K562 (cell line): ENCODE data around the gene CAB39. TPM values are rescaled to one million over a fixed set of nuclear protein-coding genes. Genes with fewer than 3 reads are reported as not detected.

ENCODE experiments used
- ATAC-seq: fragments of 200-7000 bp; cut with Tn5 transposase; 3 replicates; pipeline ENCODE4 v1.9.1; 2020; ENCODE audit warnings: moderate library complexity
- BruUV-seq: library from RNA; stranded (reverse); fragments of 400-500 nt; replicated peaks from 2 replicates; lab custom pipeline; 2021; lab: Mats Ljungman, UMichigan
- CTCF ChIA-PET: fragments of 300-600 bp; formaldehyde crosslinking; extraction: SDS; loops from one replicate; lab custom pipeline; 2021; ENCODE audit warnings: low intra/inter-chr PET ratio; lab: Yijun Ruan, JAX
- POLR2A ChIA-PET: fragments of 300-600, 350-650 bp; sonication (Branson Sonifier 250); formaldehyde crosslinking; extraction: SDS; loops from one replicate; lab custom pipeline; 2021; ENCODE audit warnings: antibody characterized with exemption, inconsistent platforms; lab: Yijun Ruan, JAX
- DNase-seq, 4 experiments: peaks; one replicate each; pipeline versions ENCODE4 v3.0.0 to v3.0.0-alpha.2; 2011 to 2018; ENCODE audit warnings: low spot score in 3 of 4, mixed read lengths in 3 of 4; ENCODE audit errors: extremely low read depth in 1 of 4
- FAIRE-seq: peaks from 2 replicates; lab custom pipeline; 2011; peaks lifted over from hg19 to GRCh38; lab: Jason Lieb, UNC
- H2AFZ ChIP-seq: 2 replicates; pipeline ENCODE4 v1.6.0; 2011; ENCODE audit warnings: low read depth, low read length, control low read depth, inconsistent platforms
- H3K27ac ChIP-seq: fragments of 200-600 bp; 3 replicates; pipeline ENCODE4 v1.8.0; 2011; ENCODE audit warnings: low read depth, mild to moderate bottlenecking, control low read depth, inconsistent platforms, low read length, moderate library complexity, mixed read lengths; ENCODE audit errors: extremely low read depth
- H3K27me3 ChIP-seq, 2 experiments: fragments of 300-600 bp in 1 of 2; 2 replicates in 1 of 2; 3 replicates in 1 of 2; pipeline versions ENCODE4 v1.6.0 to v1.8.0; 2011; ENCODE audit warnings: inconsistent platforms in 2 of 2, low read length in 2 of 2, mild to moderate bottlenecking in 1 of 2, mixed read lengths in 1 of 2, moderate library complexity in 1 of 2; ENCODE audit not compliant: control insufficient read depth in 2 of 2, insufficient read depth in 2 of 2
- H3K36me3 ChIP-seq: fragments of 300-600 bp; 3 replicates; pipeline ENCODE4 v1.8.0; 2011; ENCODE audit warnings: mild to moderate bottlenecking, low read length, inconsistent platforms; ENCODE audit not compliant: control insufficient read depth, insufficient read depth
- H3K4me1 ChIP-seq, 2 experiments: fragments of 200-600 bp in 1 of 2; replicated peaks in 1 of 2; 2 replicates in 1 of 2; 3 replicates in 1 of 2; pipeline versions ENCODE4 v1.5.1 to v1.8.0; 2011; ENCODE audit warnings: inconsistent platforms in 2 of 2, low read length in 2 of 2, mild to moderate bottlenecking in 1 of 2, mixed read lengths in 1 of 2, moderate library complexity in 1 of 2; ENCODE audit not compliant: control insufficient read depth in 2 of 2, insufficient read depth in 2 of 2
- H3K4me2 ChIP-seq: 2 replicates; pipeline ENCODE4 v1.6.1; 2011; ENCODE audit warnings: low read length, control low read depth, inconsistent platforms, mixed read lengths; ENCODE audit not compliant: insufficient read depth
- H3K4me3 ChIP-seq: fragments of 200-600 bp; sonication (generic), shearing (Covaris generic); 2 replicates; pipeline ENCODE4 v1.5.1; 2016; ENCODE audit warnings: control low read depth, inconsistent platforms
- H3K79me2 ChIP-seq: fragments of 200-600 bp; 3 replicates; pipeline ENCODE4 v1.8.0; 2011; ENCODE audit warnings: low read length, inconsistent platforms; ENCODE audit not compliant: control insufficient read depth, insufficient read depth
- H3K9ac ChIP-seq, 2 experiments: 2 replicates each; pipeline versions ENCODE4 v1.6.0 to v1.6.1; 2011; ENCODE audit warnings: low read depth in 2 of 2, low read length in 2 of 2, control low read depth in 1 of 2, inconsistent platforms in 1 of 2, mild to moderate bottlenecking in 1 of 2, mixed read lengths in 1 of 2; ENCODE audit not compliant: insufficient read depth in 1 of 2
- H3K9me1 ChIP-seq: one replicate; pipeline ENCODE4 v1.6.0; 2011; ENCODE audit warnings: inconsistent platforms, mild to moderate bottlenecking, low read length, moderate library complexity; ENCODE audit not compliant: control insufficient read depth, insufficient read depth
- H3K9me3 ChIP-seq: replicated peaks from 2 replicates; pipeline ENCODE4 v1.5.1; 2011; ENCODE audit warnings: low read depth, low read length, inconsistent platforms; ENCODE audit not compliant: control insufficient read depth, insufficient read depth
- H4K20me1 ChIP-seq: replicated peaks from 2 replicates; pipeline ENCODE4 v1.6.1; 2011; ENCODE audit warnings: low read length, inconsistent platforms, mixed read lengths; ENCODE audit not compliant: control insufficient read depth, insufficient read depth
- E4F1 ChIP-seq: fragments of 250-450 bp; sonication (Bioruptor Pico); IDR thresholded peaks from 2 replicates; pipeline ENCODE4 v1.5.0; 2021; ENCODE audit warnings: mild to moderate bottlenecking, borderline replicate concordance
- RBM17 ChIP-seq: fragments of 200-400 bp; formaldehyde crosslinking; IDR thresholded peaks from 2 replicates; pipeline ENCODE4 v1.6.1; 2017; ENCODE audit warnings: low read depth, mild to moderate bottlenecking, low read length, borderline replicate concordance
- ZNF24 ChIP-seq: fragments of 450-650 bp; IDR thresholded peaks from 2 replicates; pipeline ENCODE4 v1.6.1; 2016
- WGBS: fragments of 100-300 bp; shearing (Covaris generic); methylation state at CpG from one replicate; pipeline ENCODE4 v1.1.6; 2016; ENCODE audit warnings: low coverage, mixed read lengths; ENCODE audit not compliant: insufficient coverage; ENCODE audit errors: missing lambda C conversion rate; 5-methylcytosine and 5-hydroxymethylcytosine counted together
- in situ Hi-C: fragments of 300-500 bp; cut with MboI; formaldehyde crosslinking; loops from 4 replicates; pipeline ENCODE4 v1.15.0; 2018; ENCODE audit warnings: inconsistent platforms, mixed read lengths
- intact Hi-C: fragments of 100-400 bp; cut with micrococcal nuclease; formaldehyde crosslinking; loops from 2 replicates; pipeline ENCODE4 v1.14.2; 2022
- polyA plus RNA-seq, 8 experiments: library from polyadenylated mRNA; depleted of rRNA in 4 of 8; stranded (reverse) in 5 of 8; unstranded in 3 of 8; fragments of >200 nt; fragmentation: Nextera tagmentation in 2 of 8; fragmentation: Illumina TruSeq in 1 of 8; extraction: Ambion mirVana in 2 of 8; extraction: Trizol in 1 of 8; gene quantifications; 2 replicates each; pipeline versions ENCODE4 v1.2.1 to v1.2.3, GENCODE V29; 2011 to 2014; ENCODE audit warnings: inconsistent platforms in 1 of 8, missing spikeins in 1 of 8
- total RNA-seq, 7 experiments: library from RNA; depleted of rRNA in 6 of 7; stranded (reverse); fragments of >200 nt in 6 of 7; fragmentation: Illumina TruSeq in 2 of 7; extraction: Trizol in 2 of 7; gene quantifications; 2 replicates each; pipeline versions ENCODE4 v1.2.1 to v1.2.3, GENCODE V29; 2011 to 2021; ENCODE audit warnings: low replicate concordance in 1 of 7

Gene CAB39
- total and polyA plus RNA-seq, 9 of the 15 experiments (the other 6 are each of a cell fraction or from before 2014, with no cell fraction given): 27.2 to 94.4 (median 70.1) TPM

- Histone ChIP-seq H2AFZ (peak overlapping the region; percentile 70), H3K4me3 (no peak overlapping the region), H3K9ac (0 out of 4 replicates have a peak overlapping the region, but pooled peaks of 1 of the 2 experiments have one; percentile 21), H3K79me2 (no peaks in the 10 kb centered on the region), H3K9me3 (no peaks in the 10 kb centered on the region), H3K9me1 (no peaks in the 10 kb centered on the region), H4K20me1 (no peaks in the 10 kb centered on the region), H3K27ac (no peak overlapping the region), H3K36me3 (no peaks in the 10 kb centered on the region), H3K27me3 (no peaks in the 10 kb centered on the region), H3K4me1 (peaks cover 33 to 49% of the 10 kb centered on the region in 2 experiments), H3K4me2 (no peak overlapping the region)
- ChIA-PET CTCF (no interaction called here), POLR2A (no interaction called here)
- in situ Hi-C loops (loop anchor here (5.0 kb wide), 1 partner anchor 42 kb away; no protein-coding TSS in a partner anchor), intact Hi-C loops (no loop called here)
- WGBS: 66% methylated on average over 7 of the region's 8 CpGs
- DNase-seq: no peak
- TF ChIP-seq RBM17 (no peak), ZNF24 (peak; percentile 41; the same call in 1 of the 2 replicates), E4F1 (CRISPR knock-in tag) (no peak)
- no peak for FAIRE-seq
- ATAC-seq: no peak
- BruUV-seq: no TSS peak
Measured at GRCh38 chr2:230665263-230665691, 47.4 kb upstream of the CAB39 start.
